Chondrocyte (in vitro differentiated cells): ENCODE data around the gene CD302. TPM values are rescaled to one million over a fixed set of nuclear protein-coding genes. Genes with fewer than 3 reads are reported as not detected.

Experiments used
- DNase-seq: peaks from one replicate; pipeline ENCODE4 v3.0.0; 2021; ENCODE audit warnings: mixed read lengths, low spot score
- H3K27ac Mint-ChIP-seq: one replicate; pipeline ENCODE4 v1.8.0; 2021; ENCODE audit warnings: mild to moderate bottlenecking, moderate library complexity, mixed read lengths; ENCODE audit not compliant: unreplicated experiment
- H3K27me3 Mint-ChIP-seq: 2 replicates; pipeline ENCODE4 v1.8.0; 2021; ENCODE audit warnings: low read depth, mixed read lengths
- H3K36me3 Mint-ChIP-seq: 2 replicates; pipeline ENCODE4 v1.8.0; 2021; ENCODE audit warnings: low read depth, mixed read lengths
- H3K4me1 Mint-ChIP-seq: 2 replicates; pipeline ENCODE4 v1.8.0; 2021; ENCODE audit warnings: low read depth, mild to moderate bottlenecking, mixed read lengths
- H3K4me3 Mint-ChIP-seq: one replicate; pipeline ENCODE4 v1.8.0; 2021; ENCODE audit warnings: mild to moderate bottlenecking, moderate library complexity, mixed read lengths; ENCODE audit not compliant: unreplicated experiment
- H3K9me3 Mint-ChIP-seq: 2 replicates; pipeline ENCODE4 v1.8.0; 2021; ENCODE audit warnings: low read depth, mixed read lengths
- total RNA-seq: library from RNA; stranded (reverse); gene quantifications from 3 replicates; pipeline ENCODE4 v1.2.1, GENCODE V29; 2021
- TF ChIP-seq, protein P1 (sequence below): fragments of 200-600 bp; sonication (generic); IDR thresholded peaks from 2 replicates; pipeline ENCODE4 v1.5.0; 2021; ENCODE audit warnings: antibody characterized with exemption, mild to moderate bottlenecking, moderate library complexity

CD302 gene
- total RNA-seq, 1 donor from 2014 or later = 6.4 TPM

DNA sequence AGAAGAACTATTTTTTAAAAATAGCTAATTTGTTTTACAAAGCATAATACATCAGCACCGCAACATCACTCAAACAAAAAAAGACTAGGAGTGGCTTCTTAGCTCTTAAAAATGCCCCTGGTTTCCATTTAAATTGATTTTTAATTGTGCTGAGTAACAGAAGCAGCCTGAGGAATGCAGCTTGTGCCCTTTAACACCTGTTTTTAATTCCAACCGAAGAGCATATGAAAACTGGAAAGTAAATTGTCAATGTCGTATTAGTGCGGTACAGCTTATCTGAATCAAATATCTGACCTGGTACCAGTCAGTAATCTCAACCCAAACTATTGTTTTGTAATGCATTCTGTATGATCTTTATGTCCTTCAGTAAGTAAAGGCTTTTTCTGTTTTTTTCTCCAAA, 13.2 kb upstream of the CD302 start:
- no peak overlapping the region for H3K4me3 Mint-ChIP-seq
- DNase-seq = no peak
- no peaks in the 10 kb centered on the region for H3K27me3 Mint-ChIP-seq
- H3K4me1 Mint-ChIP-seq = no peaks in the 10 kb centered on the region
- no peaks in the 10 kb centered on the region for H3K36me3 Mint-ChIP-seq
- no peaks in the 10 kb centered on the region for H3K9me3 Mint-ChIP-seq
- H3K27ac Mint-ChIP-seq = no peak overlapping the region
- TF ChIP-seq, protein P1, sequence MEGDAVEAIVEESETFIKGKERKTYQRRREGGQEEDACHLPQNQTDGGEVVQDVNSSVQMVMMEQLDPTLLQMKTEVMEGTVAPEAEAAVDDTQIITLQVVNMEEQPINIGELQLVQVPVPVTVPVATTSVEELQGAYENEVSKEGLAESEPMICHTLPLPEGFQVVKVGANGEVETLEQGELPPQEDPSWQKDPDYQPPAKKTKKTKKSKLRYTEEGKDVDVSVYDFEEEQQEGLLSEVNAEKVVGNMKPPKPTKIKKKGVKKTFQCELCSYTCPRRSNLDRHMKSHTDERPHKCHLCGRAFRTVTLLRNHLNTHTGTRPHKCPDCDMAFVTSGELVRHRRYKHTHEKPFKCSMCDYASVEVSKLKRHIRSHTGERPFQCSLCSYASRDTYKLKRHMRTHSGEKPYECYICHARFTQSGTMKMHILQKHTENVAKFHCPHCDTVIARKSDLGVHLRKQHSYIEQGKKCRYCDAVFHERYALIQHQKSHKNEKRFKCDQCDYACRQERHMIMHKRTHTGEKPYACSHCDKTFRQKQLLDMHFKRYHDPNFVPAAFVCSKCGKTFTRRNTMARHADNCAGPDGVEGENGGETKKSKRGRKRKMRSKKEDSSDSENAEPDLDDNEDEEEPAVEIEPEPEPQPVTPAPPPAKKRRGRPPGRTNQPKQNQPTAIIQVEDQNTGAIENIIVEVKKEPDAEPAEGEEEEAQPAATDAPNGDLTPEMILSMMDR = no peak

DNA sequence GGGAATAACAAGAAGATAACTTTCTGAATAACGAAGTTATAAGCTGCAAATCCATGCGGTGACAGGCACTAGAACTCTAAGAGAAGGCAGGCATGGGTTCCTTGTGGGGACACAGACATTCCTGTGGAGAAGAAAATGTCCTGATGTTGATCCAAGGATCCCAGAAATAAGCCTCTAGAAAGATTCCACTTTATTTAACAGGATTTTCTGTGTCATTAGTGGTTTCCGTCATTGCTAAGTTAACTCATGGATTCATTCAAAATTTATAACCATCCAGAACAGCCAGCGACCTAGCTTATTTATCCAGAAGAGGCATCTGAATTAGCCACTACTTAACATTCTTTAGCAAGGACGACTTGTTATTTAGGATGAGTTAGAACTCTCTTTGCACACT, 10.0 kb upstream of the CD302 start:
- Mint-ChIP-seq H3K9me3 (no peaks in the 10 kb centered on the region), H3K36me3 (no peaks in the 10 kb centered on the region), H3K4me3 (no peak overlapping the region), H3K4me1 (no peaks in the 10 kb centered on the region), H3K27ac (no peak overlapping the region), H3K27me3 (peaks cover 2% of the 10 kb centered on the region)
- TF ChIP-seq, protein P1 = no peak
- no peak for DNase-seq

DNA sequence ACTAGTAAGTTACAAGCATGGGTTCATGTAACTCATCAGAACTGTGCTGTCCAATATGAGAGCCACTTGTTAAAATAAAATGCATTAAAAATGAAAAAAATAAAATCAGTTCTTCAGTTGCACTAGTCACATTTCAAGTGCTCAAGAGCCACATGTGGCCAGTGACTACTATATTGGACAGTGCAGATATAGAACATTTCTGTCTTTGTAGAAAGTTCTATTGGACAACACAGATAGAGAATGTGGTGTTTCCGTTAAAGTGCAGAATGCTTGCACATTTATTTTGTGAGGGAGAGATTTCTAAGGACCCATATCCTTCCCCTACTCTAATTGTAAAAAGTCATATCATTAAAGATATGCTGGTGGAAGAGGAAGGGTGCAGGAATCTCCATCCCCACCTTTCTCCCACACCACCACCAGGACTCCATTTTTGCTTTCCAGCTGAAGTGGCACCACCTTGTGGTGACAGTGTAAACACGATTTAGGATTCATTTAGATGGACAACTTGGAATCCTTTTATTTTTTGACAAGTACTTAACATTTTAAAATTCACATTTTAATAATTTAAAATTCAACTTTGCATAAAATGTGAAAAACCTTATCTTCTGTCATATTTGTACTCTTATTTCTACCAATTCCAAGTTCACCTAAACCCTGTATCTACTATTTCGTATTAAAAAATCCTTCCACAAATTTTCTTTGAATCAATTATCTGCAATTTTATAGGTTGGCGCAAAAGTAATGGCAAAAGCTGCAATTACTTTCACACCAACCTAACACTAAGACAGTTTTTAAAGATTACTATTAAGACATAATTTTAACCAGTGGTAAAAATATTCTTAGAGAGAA, 9.4 kb upstream of the CD302 start:
- H3K27me3 Mint-ChIP-seq = peaks cover 2% of the 10 kb centered on the region
- no peaks in the 10 kb centered on the region for H3K4me1 Mint-ChIP-seq
- TF ChIP-seq, protein P1 = peak; percentile 90
- H3K27ac Mint-ChIP-seq = no peak overlapping the region
- no peak overlapping the region for H3K4me3 Mint-ChIP-seq
- DNase-seq = no peak
- H3K9me3 Mint-ChIP-seq = no peaks in the 10 kb centered on the region
- H3K36me3 Mint-ChIP-seq = no peaks in the 10 kb centered on the region

DNA sequence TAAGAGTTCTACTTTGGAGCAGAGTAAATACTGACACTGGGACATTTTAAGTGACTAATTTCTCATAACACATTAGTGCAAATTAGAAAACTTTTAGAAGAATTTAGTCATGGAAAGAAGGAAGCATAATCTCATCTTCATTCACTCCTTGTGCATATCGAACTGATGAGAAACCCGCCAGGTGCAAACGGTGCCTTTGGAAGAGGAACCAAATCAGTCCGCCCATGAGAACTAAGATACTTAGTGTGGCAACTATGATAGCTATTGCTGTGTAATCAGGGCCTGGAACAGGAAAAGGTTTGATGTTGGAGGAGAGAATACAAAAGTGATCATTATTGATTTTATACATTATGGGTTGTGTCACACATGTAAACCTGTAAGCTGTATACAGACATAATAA, 6.9 kb upstream of the CD302 start:
- no peak for DNase-seq
- TF ChIP-seq, protein P1 = no peak
- Mint-ChIP-seq H3K36me3 (no peaks in the 10 kb centered on the region), H3K27ac (no peak overlapping the region), H3K4me3 (no peak overlapping the region), H3K27me3 (peaks cover 2% of the 10 kb centered on the region), H3K4me1 (no peaks in the 10 kb centered on the region), H3K9me3 (no peaks in the 10 kb centered on the region)

DNA sequence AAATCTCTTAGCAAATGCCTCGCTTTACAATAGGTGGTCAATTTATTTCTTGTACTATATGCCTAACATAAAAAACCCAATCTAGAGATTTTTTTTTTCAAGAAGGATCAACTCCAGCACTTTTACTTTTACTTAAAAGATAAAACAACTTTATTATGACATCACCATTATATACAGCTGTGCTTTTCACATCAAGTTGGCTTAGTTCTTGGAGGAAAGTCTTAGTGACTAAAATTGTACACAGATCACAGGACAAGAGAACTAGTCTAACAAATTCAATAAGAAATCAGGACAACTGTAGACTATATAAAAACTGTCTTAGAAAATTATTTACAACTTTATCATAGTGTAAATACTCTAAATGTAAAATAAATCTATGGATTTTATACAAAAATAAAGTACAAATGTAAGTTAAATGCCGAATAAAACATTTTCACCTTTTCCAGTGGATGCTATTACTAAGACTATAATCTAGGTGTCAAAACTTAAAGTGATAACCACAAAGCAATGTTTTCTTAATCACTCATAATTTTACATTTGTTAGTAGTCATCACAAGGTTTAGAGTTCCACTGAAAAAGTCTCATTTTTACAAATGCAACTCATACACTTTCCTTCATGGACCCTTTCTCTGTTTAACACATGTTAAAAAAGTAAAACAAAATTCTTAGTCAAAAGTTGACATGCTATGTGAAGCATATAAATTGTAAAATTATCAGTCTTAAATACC, 5.4 kb upstream of the CD302 start:
- no peaks in the 10 kb centered on the region for H3K36me3 Mint-ChIP-seq

More for the DNA sequence above, 5.4 kb upstream of the CD302 start:
- H3K4me1 Mint-ChIP-seq = peaks cover 4% of the 10 kb centered on the region
- H3K9me3 Mint-ChIP-seq = no peaks in the 10 kb centered on the region
- no peak for DNase-seq
- no peak overlapping the region for H3K4me3 Mint-ChIP-seq
- H3K27me3 Mint-ChIP-seq = peaks cover 2% of the 10 kb centered on the region
- no peak overlapping the region for H3K27ac Mint-ChIP-seq
- TF ChIP-seq, protein P1 = no peak
